Lower lobe of right lung (tissue), 2 donors: Measurements from ENCODE around the gene RADIL. TPM values are rescaled to one million over a fixed set of nuclear protein-coding genes. Genes with fewer than 3 reads are reported as not detected.

Source experiments
- ATAC-seq, 2 donors: fragments of 200-7000 bp; cut with Tn5 transposase; one replicate each; pipeline ENCODE4 v1.9.1; 2020 to 2022; ENCODE audit warnings: mild to moderate bottlenecking in 2 of 2, moderate library complexity in 2 of 2
- DNase-seq: peaks from one replicate; pipeline ENCODE4 v3.0.0-alpha.2; 2020
- H3K27ac ChIP-seq: fragments of 200-600 bp; one replicate; pipeline ENCODE4 v1.8.0; 2022
- H3K27me3 ChIP-seq: fragments of 200-600 bp; one replicate; pipeline ENCODE4 v1.8.0; 2022; ENCODE audit warnings: low read depth
- H3K36me3 ChIP-seq: fragments of 200-600 bp; one replicate; pipeline ENCODE4 v1.8.0; 2022; ENCODE audit warnings: mild to moderate bottlenecking
- H3K4me1 ChIP-seq: fragments of 200-600 bp; one replicate; pipeline ENCODE4 v1.8.0; 2022
- H3K4me3 ChIP-seq: fragments of 200-600 bp; one replicate; pipeline ENCODE4 v1.8.0; 2022; ENCODE audit warnings: mild to moderate bottlenecking
- H3K9me3 ChIP-seq: fragments of 200-600 bp; one replicate; pipeline ENCODE4 v1.8.0; 2022
- CTCF ChIP-seq: fragments of 200-600 bp; IDR thresholded peaks from one replicate; pipeline ENCODE4 v1.8.0; 2022; ENCODE audit warnings: antibody characterized with exemption, mild to moderate bottlenecking
- intact Hi-C: fragments of 100-400 bp; cut with DNase I; formaldehyde crosslinking; loops from one replicate; pipeline ENCODE4 v1.11.0; 2022
- total RNA-seq: library from RNA; stranded (reverse); fragmentation: NEBNext Ultra II Directional; extraction: Animal tissue kit (Norgen Biotek cat#: 25700); gene quantifications from one replicate; pipeline ENCODE4 v1.2.1, GENCODE V29; 2021
- donor health status: DM: no; HTN: yes; CAD: no; lungs with severe emphysema.

RADIL gene
- total RNA-seq, 1 donor from 2014 or later, result 9.7 TPM

GRCh38 chr7:4784799-4785198 is 98.7 kb downstream of the RADIL start:
- H3K27me3 ChIP-seq, result no peaks in the 10 kb centered on the region
- DNase-seq, result no peak
- no peak for TF ChIP-seq CTCF
- peaks cover 94% of the 10 kb centered on the region for H3K36me3 ChIP-seq
- H3K27ac ChIP-seq, result no peak overlapping the region
- no peaks in the 10 kb centered on the region for H3K9me3 ChIP-seq
- no peaks in the 10 kb centered on the region for H3K4me1 ChIP-seq
- intact Hi-C loops, result no loop called here
- no peak overlapping the region for H3K4me3 ChIP-seq
- no peak for ATAC-seq

- H3K27me3 ChIP-seq, result no peaks in the 10 kb centered on the region
- no peak for ATAC-seq
- H3K27ac ChIP-seq, result no peak overlapping the region
- intact Hi-C loops, result no loop called here
- H3K36me3 ChIP-seq, result peaks cover 90% of the 10 kb centered on the region
- DNase-seq, result no peak
- no peaks in the 10 kb centered on the region for H3K9me3 ChIP-seq
- TF ChIP-seq CTCF, result no peak
- H3K4me1 ChIP-seq, result no peaks in the 10 kb centered on the region
- no peak overlapping the region for H3K4me3 ChIP-seq
These were observed 99.7 kb downstream of the RADIL start for GRCh38 chr7:4783762-4784351.

- peaks cover 1% of the 10 kb centered on the region for H3K4me1 ChIP-seq
- intact Hi-C loops, result no loop called here
- H3K9me3 ChIP-seq, result no peaks in the 10 kb centered on the region
- H3K4me3 ChIP-seq, result no peak overlapping the region
- DNase-seq, result no peak
- no peak for TF ChIP-seq CTCF
- H3K27ac ChIP-seq, result no peak overlapping the region
- peaks cover 84% of the 10 kb centered on the region for H3K36me3 ChIP-seq
- H3K27me3 ChIP-seq, result no peaks in the 10 kb centered on the region
- ATAC-seq, result no peak
These were observed 100.2 kb downstream of the RADIL start for GRCh38 chr7:4783292-4783652.

- no peak for DNase-seq
- peaks cover 82% of the 10 kb centered on the region for H3K36me3 ChIP-seq
- H3K4me3 ChIP-seq, result no peak overlapping the region
These were observed 100.9 kb downstream of the RADIL start for GRCh38 chr7:4782333-4783291.

More at GRCh38 chr7:4782333-4783291, 100.9 kb downstream of the RADIL start:
- Histone ChIP-seq H3K27me3 (no peaks in the 10 kb centered on the region), H3K27ac (no peak overlapping the region), H3K4me1 (peaks cover 8% of the 10 kb centered on the region), H3K9me3 (no peaks in the 10 kb centered on the region)
- ATAC-seq, result no peak
- TF ChIP-seq CTCF, result no peak
- intact Hi-C loops, result no loop called here
